ENCODE data around the gene FBXO28.

FBXO28 gene

GRCh38 chr1:224178894-224179293, 65.0 kb downstream of the FBXO28 start:
- peaks cover 18 to 30% of the 10 kb centered on the region in 2 donors for H3K4me1 Mint-ChIP-seq
- H3K9me3 Mint-ChIP-seq: no peaks in the 10 kb centered on the region
- no peak overlapping the region for H3K4me3 Mint-ChIP-seq
- no peaks in the 10 kb centered on the region for H3K27me3 Mint-ChIP-seq
- ATAC-seq (replicated peaks) (no peak), DNase-seq (no peak)
- H3K27ac Mint-ChIP-seq: no peak overlapping the region
- H3K36me3 Mint-ChIP-seq: no peaks in the 10 kb centered on the region

DNA sequence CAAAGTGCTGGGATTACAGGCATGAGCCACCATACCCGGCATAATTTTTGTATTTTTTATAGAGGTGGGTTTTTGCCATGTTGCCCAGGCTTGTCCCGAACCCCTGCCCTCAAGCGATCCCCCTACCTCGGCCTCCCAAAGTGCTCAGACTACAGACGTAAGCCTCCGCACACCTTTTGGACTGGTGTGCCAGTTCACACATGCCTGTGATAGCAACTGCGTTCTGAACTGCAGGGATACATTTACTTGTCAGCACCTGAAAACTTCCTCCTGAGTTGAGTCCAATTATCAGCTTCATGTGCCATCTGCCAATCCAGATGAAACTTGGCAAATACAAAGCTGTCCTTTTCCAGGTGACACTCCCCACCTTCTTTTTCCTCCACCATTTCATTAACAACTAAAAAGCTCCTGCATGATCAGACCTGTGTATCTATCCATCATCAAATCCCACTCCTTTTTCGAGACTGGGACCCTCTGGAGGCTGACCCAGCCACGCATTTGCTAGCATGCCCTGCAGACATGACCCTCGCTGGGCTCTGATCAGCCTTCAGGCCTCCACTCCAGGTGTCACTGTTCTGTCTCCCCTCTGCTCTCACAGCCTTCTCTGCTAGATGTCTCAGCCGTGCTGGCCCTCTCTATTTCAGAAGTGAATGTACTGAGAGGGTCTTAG, 67.0 kb downstream of the FBXO28 start:
- Mint-ChIP-seq H3K27me3 (no peaks in the 10 kb centered on the region), H3K4me1 (peaks cover 23 to 43% of the 10 kb centered on the region in 2 donors), H3K9me3 (no peaks in the 10 kb centered on the region), H3K27ac (peak overlapping the region; percentile 25), H3K4me3 (no peak overlapping the region), H3K36me3 (peaks cover 7 to 13% of the 10 kb centered on the region in 2 donors)
- no peak for ATAC-seq (replicated peaks)
- DNase-seq: no peak

DNA sequence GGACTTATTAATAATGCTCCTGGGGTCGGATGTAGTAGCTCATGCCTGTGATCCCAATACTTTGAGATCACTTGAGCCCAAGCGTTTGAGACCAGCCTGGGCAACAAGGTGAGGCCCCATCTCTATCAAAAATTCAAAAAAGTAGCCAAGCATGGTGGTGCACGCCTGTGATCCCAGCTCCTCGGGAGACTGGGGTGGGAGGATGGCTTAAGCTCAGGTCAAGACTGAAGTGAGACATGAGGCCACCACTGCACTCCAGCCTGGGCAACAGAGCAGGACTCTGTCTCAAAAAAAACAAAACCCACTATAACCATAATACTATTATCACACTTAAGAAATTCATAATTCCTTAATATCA, 67.5 kb downstream of the FBXO28 start:
- H3K27ac Mint-ChIP-seq: no peak overlapping the region
- H3K36me3 Mint-ChIP-seq: peaks cover 12 to 18% of the 10 kb centered on the region in 2 donors
- ATAC-seq (replicated peaks) (no peak), DNase-seq (no peak)
- no peak overlapping the region for H3K4me3 Mint-ChIP-seq
- H3K27me3 Mint-ChIP-seq: no peaks in the 10 kb centered on the region
- H3K9me3 Mint-ChIP-seq: no peaks in the 10 kb centered on the region
- H3K4me1 Mint-ChIP-seq: peaks cover 26 to 46% of the 10 kb centered on the region in 2 donors

- peaks cover 15 to 25% of the 10 kb centered on the region in 2 donors for H3K36me3 Mint-ChIP-seq
- peak overlapping the region; percentile 86 to 87 for H3K4me3 Mint-ChIP-seq
- H3K27me3 Mint-ChIP-seq: no peaks in the 10 kb centered on the region
- H3K4me1 Mint-ChIP-seq: peaks cover 26 to 54% of the 10 kb centered on the region in 2 donors
- no peaks in the 10 kb centered on the region for H3K9me3 Mint-ChIP-seq
- peak overlapping the region; percentile 97 for H3K27ac Mint-ChIP-seq
- ATAC-seq (replicated peaks) (peak; percentile 39 to 42), DNase-seq (peak; percentile 15)
Measured at GRCh38 chr1:224182057-224182865, 68.3 kb downstream of the FBXO28 start.

GRCh38 chr1:224182866-224183590, 69.1 kb downstream of the FBXO28 start, which contains the start of gene DEGS1:
Gene DEGS1 (plus strand): TSS chr1:224183240. CDS start chr1:224183337, 97 bp downstream.
- peak; percentile 76 to 84 for ATAC-seq (replicated peaks)
- H3K4me3 Mint-ChIP-seq: peak within 1 kb of the TSS; percentile 87 to 91
- H3K27ac Mint-ChIP-seq: peak within 1 kb of the TSS; percentile 97
- peak; percentile 82 for DNase-seq
- peaks cover 16 to 25% of the 10 kb centered on the region in 2 donors for H3K36me3 Mint-ChIP-seq
- H3K27me3 Mint-ChIP-seq: no peaks in the 10 kb centered on the region
- H3K9me3 Mint-ChIP-seq: no peaks in the 10 kb centered on the region
- peaks cover 26 to 54% of the 10 kb centered on the region in 2 donors for H3K4me1 Mint-ChIP-seq

DNA sequence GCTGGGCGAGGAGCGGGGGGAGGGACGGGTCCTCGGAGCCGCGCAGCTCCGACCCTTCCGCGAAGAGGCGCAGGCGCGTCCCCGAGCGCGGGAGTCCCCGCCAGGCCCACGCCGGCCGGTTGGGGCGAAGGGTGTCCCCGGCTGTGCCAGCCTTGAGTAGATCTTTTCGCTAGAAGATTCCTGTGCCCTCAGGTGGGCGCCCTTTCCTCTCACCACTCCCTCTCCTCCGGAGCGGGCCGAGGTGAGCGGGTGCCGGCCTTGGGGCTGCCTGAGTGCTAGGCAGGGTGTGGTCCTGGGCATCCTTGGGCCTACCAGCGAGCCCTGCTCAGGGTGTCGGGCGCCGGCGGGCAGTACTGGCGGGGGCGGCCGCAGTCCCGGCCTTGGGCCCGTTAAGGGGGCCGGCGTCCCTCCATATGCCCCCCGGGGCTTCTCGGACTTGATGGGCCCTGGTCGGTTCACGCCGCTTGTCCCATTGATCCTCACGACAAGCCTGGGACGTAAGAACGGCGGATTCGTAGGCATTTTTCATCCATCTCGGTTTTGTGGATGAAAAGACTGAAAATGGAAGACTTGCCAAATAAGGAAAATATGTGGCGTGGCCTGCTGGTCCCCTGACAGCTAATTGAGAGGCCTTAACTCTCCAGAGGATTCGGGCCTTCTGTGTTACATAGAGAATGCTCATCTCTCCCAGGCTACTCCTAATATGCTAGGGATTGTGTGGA, 69.8 kb downstream of the FBXO28 start:
- DNase-seq (peak; percentile 74), ATAC-seq (replicated peaks) (peak; percentile 66 to 68)
- peak overlapping the region; percentile 87 to 91 for H3K4me3 Mint-ChIP-seq
- peaks cover 30 to 59% of the 10 kb centered on the region in 2 donors for H3K4me1 Mint-ChIP-seq
- no peaks in the 10 kb centered on the region for H3K27me3 Mint-ChIP-seq
- no peaks in the 10 kb centered on the region for H3K9me3 Mint-ChIP-seq
- H3K36me3 Mint-ChIP-seq: peaks cover 21 to 30% of the 10 kb centered on the region in 2 donors
- peak overlapping the region; percentile 96 for H3K27ac Mint-ChIP-seq

- Mint-ChIP-seq H3K36me3 (peaks cover 24 to 35% of the 10 kb centered on the region in 2 donors), H3K4me1 (peaks cover 32 to 60% of the 10 kb centered on the region in 2 donors), H3K27me3 (no peaks in the 10 kb centered on the region), H3K4me3 (peak overlapping the region; percentile 87 to 91), H3K9me3 (no peaks in the 10 kb centered on the region), H3K27ac (peak overlapping the region; percentile 96)
- DNase-seq: no peak
- no peak for ATAC-seq (replicated peaks)
Measured at GRCh38 chr1:224185208-224185607, 71.3 kb downstream of the FBXO28 start.

DNA sequence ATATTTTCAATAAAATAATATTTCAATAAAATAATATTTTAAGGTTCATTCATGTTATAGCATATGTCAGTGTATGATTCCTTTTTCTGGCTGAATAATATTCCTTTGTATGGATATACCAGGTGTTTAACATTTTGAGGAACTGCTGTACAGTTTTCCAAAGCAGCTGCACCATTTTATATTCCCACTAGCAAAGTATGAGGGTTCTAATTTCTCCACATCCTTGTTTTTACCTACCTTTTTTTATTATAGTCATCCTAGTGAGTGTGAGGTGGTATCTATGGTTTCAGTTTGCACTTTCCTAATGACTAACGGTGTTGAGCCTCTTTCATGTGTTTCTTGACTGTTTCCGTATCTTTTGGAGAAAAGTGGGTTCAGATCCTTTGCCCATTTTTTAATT, 74.4 kb downstream of the FBXO28 start:
- ATAC-seq (replicated peaks): no peak
- Mint-ChIP-seq H3K4me1 (peaks cover 22 to 47% of the 10 kb centered on the region in 2 donors), H3K4me3 (no peak overlapping the region), H3K27me3 (no peaks in the 10 kb centered on the region), H3K36me3 (peaks cover 25 to 44% of the 10 kb centered on the region in 2 donors), H3K27ac (peak overlapping the region; percentile 7), H3K9me3 (no peaks in the 10 kb centered on the region)
- no peak for DNase-seq

GRCh38 chr1:224189561-224189960, 75.7 kb downstream of the FBXO28 start:
- no peaks in the 10 kb centered on the region for H3K9me3 Mint-ChIP-seq
- H3K36me3 Mint-ChIP-seq: peaks cover 33 to 52% of the 10 kb centered on the region in 2 donors
- no peak for DNase-seq
- no peak for ATAC-seq (replicated peaks)
- peak overlapping the region; percentile 20 for H3K27ac Mint-ChIP-seq
- no peaks in the 10 kb centered on the region for H3K27me3 Mint-ChIP-seq
- no peak overlapping the region for H3K4me3 Mint-ChIP-seq
- peaks cover 19 to 40% of the 10 kb centered on the region in 2 donors for H3K4me1 Mint-ChIP-seq

DNA sequence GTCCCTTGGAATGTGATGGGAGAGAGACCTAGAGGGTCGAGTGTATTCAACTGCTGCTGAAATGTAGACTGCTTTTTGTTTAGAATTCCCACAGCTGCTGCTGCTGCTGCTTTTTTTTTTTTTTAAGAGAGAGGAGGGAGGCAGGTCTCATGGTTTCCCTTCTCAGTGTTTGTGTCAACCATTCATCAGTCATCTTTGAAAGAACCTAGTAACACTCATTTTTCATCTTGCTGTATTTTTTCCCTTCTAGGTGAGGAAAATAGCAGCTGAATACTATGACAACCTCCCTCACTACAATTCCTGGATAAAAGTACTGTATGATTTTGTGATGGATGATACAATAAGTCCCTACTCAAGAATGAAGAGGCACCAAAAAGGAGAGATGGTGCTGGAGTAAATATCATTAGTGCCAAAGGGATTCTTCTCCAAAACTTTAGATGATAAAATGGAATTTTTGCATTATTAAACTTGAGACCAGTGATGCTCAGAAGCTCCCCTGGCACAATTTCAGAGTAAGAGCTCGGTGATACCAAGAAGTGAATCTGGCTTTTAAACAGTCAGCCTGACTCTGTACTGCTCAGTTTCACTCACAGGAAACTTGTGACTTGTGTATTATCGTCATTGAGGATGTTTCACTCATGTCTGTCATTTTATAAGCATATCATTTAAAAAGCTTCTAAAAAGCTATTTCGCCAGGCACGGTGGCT, 78.3 kb downstream of the FBXO28 start:
- Mint-ChIP-seq H3K4me3 (no peak overlapping the region), H3K9me3 (no peaks in the 10 kb centered on the region), H3K36me3 (peaks cover 25 to 38% of the 10 kb centered on the region in 2 donors), H3K4me1 (peaks cover 12 to 24% of the 10 kb centered on the region in 2 donors), H3K27ac (peak overlapping the region; percentile 31), H3K27me3 (no peaks in the 10 kb centered on the region)
- DNase-seq (no peak), ATAC-seq (replicated peaks) (peak; percentile 80 to 86)

GRCh38 chr1:224193319-224193966, 79.5 kb downstream of the FBXO28 start:
- no peak overlapping the region for H3K27ac Mint-ChIP-seq
- no peak for DNase-seq
- H3K36me3 Mint-ChIP-seq: peaks cover 25 to 36% of the 10 kb centered on the region in 2 donors

GRCh38 chr1:224196813-224197600, 83.1 kb downstream of the FBXO28 start:
- DNase-seq: no peak
- Mint-ChIP-seq H3K4me1 (peaks cover 19 to 33% of the 10 kb centered on the region in 2 donors), H3K27me3 (no peaks in the 10 kb centered on the region), H3K9me3 (no peaks in the 10 kb centered on the region), H3K4me3 (no peak overlapping the region), H3K27ac (no peak overlapping the region), H3K36me3 (peaks cover 21 to 27% of the 10 kb centered on the region in 2 donors)
- ATAC-seq (replicated peaks): no peak

More at GRCh38 chr1:224193319-224193966, 79.5 kb downstream of the FBXO28 start:
- H3K27me3 Mint-ChIP-seq: no peaks in the 10 kb centered on the region
- no peak overlapping the region for H3K4me3 Mint-ChIP-seq
- H3K9me3 Mint-ChIP-seq: no peaks in the 10 kb centered on the region
- H3K4me1 Mint-ChIP-seq: peaks cover 13 to 26% of the 10 kb centered on the region in 2 donors
- ATAC-seq (replicated peaks): no peak

All from stimulated activated naive B cell treated with anti-CD40 and anti-IgM and Interleukin-4, amounts not matched to agents 10 μg/mL and 1 μg/mL and 100 μg/mL, for 72 hours (primary cell).